Bronchial epithelial cell (primary cell): Measurements from ENCODE around the gene CNTN5. TPM values are rescaled to one million over a fixed set of nuclear protein-coding genes. Genes with fewer than 3 reads are reported as not detected.
A peak's percentile ranks its signal among the peaks of the same experiment; 100 is the strongest.
"Not testable (repeated sequence)": the region's sequence is repeated elsewhere in the genome, so short reads cannot be mapped to it uniquely, and the experiment has no call there.

Source experiments
- DNase-seq: peaks from one replicate; pipeline ENCODE4 v3.0.0-alpha.2; 2010; ENCODE audit warnings: low read depth
- FAIRE-seq: peaks from 2 replicates; lab custom pipeline; 2011; peaks lifted over from hg19 to GRCh38; lab: Jason Lieb, UNC
- H3K27me3 ChIP-seq: 2 replicates; pipeline ENCODE4 v1.5.1; 2011; ENCODE audit warnings: low read length; ENCODE audit not compliant: control insufficient read depth, insufficient read depth
- H3K36me3 ChIP-seq: 2 replicates; pipeline ENCODE4 v1.5.1; 2011; ENCODE audit warnings: low read length; ENCODE audit not compliant: control insufficient read depth, insufficient read depth
- H3K4me3 ChIP-seq: 2 replicates; pipeline ENCODE4 v1.5.1; 2011; ENCODE audit warnings: mild to moderate bottlenecking, low read depth, low read length, control low read depth
- total RNA-seq: library from RNA; depleted of rRNA; stranded (reverse); fragments of >200 nt; gene quantifications from 2 replicates; pipeline ENCODE4 v1.2.1, GENCODE V29; 2014
- TF ChIP-seq, protein P1 (sequence below): IDR thresholded peaks from 2 replicates; pipeline ENCODE4 v1.5.1; 2011; ENCODE audit warnings: mild to moderate bottlenecking, moderate library complexity, low read length, control low read depth, inconsistent platforms; ENCODE audit not compliant: insufficient read depth, severe bottlenecking

CNTN5 gene
- total RNA-seq, 1 donor from 2014 or later, result not detected

GRCh38 chr11:99814738-99815137 lies 794.0 kb downstream of the CNTN5 start:
- DNase-seq, result no peak
- FAIRE-seq, result peak; percentile 58

DNA sequence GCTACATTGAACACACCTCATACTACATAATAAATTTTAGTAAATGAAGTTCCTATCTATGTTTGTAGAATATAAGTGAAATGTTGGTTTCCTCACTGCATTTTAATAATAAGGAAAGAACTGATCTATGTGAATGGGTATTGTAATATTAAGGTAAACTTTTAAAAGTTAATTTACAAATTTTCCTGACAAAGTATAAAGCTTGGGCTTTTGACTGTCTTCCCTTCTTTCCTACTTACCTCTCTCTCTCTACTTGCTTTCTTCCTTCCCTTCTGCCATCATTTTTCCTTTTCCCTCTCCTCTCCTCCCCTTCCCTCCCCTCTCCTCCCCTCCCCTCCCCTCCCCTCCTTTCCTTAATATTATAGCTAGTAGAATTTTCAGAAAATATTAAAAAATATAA lies 798.2 kb downstream of the CNTN5 start:
- FAIRE-seq, result no peak
- Histone ChIP-seq H3K4me3 (no peak overlapping the region), H3K27me3 (no peaks in the 10 kb centered on the region), H3K36me3 (no peaks in the 10 kb centered on the region)
- TF ChIP-seq, protein P1, sequence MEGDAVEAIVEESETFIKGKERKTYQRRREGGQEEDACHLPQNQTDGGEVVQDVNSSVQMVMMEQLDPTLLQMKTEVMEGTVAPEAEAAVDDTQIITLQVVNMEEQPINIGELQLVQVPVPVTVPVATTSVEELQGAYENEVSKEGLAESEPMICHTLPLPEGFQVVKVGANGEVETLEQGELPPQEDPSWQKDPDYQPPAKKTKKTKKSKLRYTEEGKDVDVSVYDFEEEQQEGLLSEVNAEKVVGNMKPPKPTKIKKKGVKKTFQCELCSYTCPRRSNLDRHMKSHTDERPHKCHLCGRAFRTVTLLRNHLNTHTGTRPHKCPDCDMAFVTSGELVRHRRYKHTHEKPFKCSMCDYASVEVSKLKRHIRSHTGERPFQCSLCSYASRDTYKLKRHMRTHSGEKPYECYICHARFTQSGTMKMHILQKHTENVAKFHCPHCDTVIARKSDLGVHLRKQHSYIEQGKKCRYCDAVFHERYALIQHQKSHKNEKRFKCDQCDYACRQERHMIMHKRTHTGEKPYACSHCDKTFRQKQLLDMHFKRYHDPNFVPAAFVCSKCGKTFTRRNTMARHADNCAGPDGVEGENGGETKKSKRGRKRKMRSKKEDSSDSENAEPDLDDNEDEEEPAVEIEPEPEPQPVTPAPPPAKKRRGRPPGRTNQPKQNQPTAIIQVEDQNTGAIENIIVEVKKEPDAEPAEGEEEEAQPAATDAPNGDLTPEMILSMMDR, result no peak
- no peak for DNase-seq

More at GRCh38 chr11:99814738-99815137, 794.0 kb downstream of the CNTN5 start:
- Histone ChIP-seq H3K27me3 (no peaks in the 10 kb centered on the region), H3K4me3 (no peak overlapping the region), H3K36me3 (no peaks in the 10 kb centered on the region)
- TF ChIP-seq, protein P1, result no peak

- DNase-seq, result peak; percentile 34
- Histone ChIP-seq H3K27me3 (no peaks in the 10 kb centered on the region), H3K36me3 (no peaks in the 10 kb centered on the region), H3K4me3 (no peak overlapping the region)
- no peak for FAIRE-seq
- TF ChIP-seq, protein P1, result no peak
Observed at GRCh38 chr11:99822846-99823565, 802.3 kb downstream of the CNTN5 start.

- FAIRE-seq, result not testable (repeated sequence)
Observed at GRCh38 chr11:99836739-99837138, 816.0 kb downstream of the CNTN5 start.

DNA sequence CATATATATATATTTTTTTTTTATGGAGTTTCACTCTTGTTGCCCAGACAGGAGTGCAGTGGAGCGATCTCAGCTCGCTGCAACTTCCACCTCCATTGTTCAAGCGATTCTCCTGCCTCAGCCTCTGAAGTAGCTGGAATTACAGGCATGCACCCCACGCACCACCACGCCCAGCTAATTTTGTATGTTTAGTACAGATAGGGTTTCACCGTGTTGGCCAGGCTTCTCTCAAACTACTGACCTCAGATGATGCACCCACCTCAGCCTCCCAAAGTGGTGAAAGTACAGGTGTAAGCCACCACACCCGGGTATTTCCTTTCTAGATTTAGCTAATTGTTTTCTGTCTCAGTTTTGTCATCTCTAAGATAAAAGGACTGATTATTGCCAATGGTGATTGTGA lies 821.1 kb downstream of the CNTN5 start:
- FAIRE-seq (no peak), DNase-seq (no peak)
- no peak overlapping the region for H3K4me3 ChIP-seq
- no peaks in the 10 kb centered on the region for H3K36me3 ChIP-seq
- TF ChIP-seq, protein P1, result no peak
- no peaks in the 10 kb centered on the region for H3K27me3 ChIP-seq

More at GRCh38 chr11:99836739-99837138, 816.0 kb downstream of the CNTN5 start:
- not testable (repeated sequence) for H3K4me3 ChIP-seq, H3K27me3 ChIP-seq, DNase-seq, H3K36me3 ChIP-seq

GRCh38 chr11:99865951-99866350 lies 845.2 kb downstream of the CNTN5 start:
- no peak overlapping the region for H3K4me3 ChIP-seq
- no peaks in the 10 kb centered on the region for H3K36me3 ChIP-seq
- TF ChIP-seq, protein P1, result no peak
- no peak for DNase-seq
- no peak for FAIRE-seq
- H3K27me3 ChIP-seq, result no peaks in the 10 kb centered on the region
